ENCODE results near the gene STX4. TPM values are rescaled to one million over a fixed set of nuclear protein-coding genes. Genes with fewer than 3 reads are reported as not detected.

Gene STX4
- polyA plus RNA-seq, 2 of the 4 experiments (the other 2 are of a cell fraction), result 39.7 to 73.9 TPM

GRCh38 chr16:31080035-31080629 is 46.8 kb downstream of the STX4 start:
- DNase-seq (ENCODE audit: low read depth in 1 of 2, low spot score in 1 of 2) (no peak), FAIRE-seq (no peak), ATAC-seq (no peak)
- no peak overlapping the region for H3K4me2 ChIP-seq
- POLR2A ChIA-PET, result no interaction called here
- TF ChIP-seq MYC (IDR thresholded peaks at IDR 0.05; ENCODE audit: borderline replicate concordance, low read length) (no peak), HEYL (CRISPR knock-in tag; IDR thresholded peaks at IDR 0.05) (no peak)
- no peak overlapping the region for H3K27ac ChIP-seq
- H3K4me3 ChIP-seq, result no peak overlapping the region
- WGBS (ENCODE audit: missing lambda C conversion rate), result 95% methylated on average over 28 of the region's 40 CpGs
- H3K9me3 ChIP-seq, result no peaks in the 10 kb centered on the region
- CTCF ChIA-PET, result interaction anchor here (1.6 kb wide), 2 partner anchors 30 to 62 kb away, joined by 4 to 5 read pairs; no protein-coding TSS in a partner anchor
- H3K4me1 ChIP-seq, result peaks cover 7% of the 10 kb centered on the region; the same call in 2 of the 3 replicates

GRCh38 chr16:31080756-31081419 is 47.5 kb downstream of the STX4 start:
- Histone ChIP-seq H3K4me3 (no peak overlapping the region), H3K4me2 (no peak overlapping the region), H3K9me3 (no peaks in the 10 kb centered on the region), H3K4me1 (no peaks in the 10 kb centered on the region; the same call in 2 of the 3 replicates), H3K27ac (no peak overlapping the region)
- ATAC-seq (no peak), FAIRE-seq (no peak), DNase-seq (ENCODE audit: low read depth in 1 of 2, low spot score in 1 of 2) (no peak)
- ChIA-PET CTCF (interaction anchor here (1.6 kb wide), 2 partner anchors 31 to 61 kb away, joined by 4 to 5 read pairs; no protein-coding TSS in a partner anchor), POLR2A (interaction anchor here (1.0 kb wide), 1 partner anchor 61 kb away, joined by 3 read pairs; no protein-coding TSS in a partner anchor)
- TF ChIP-seq PHF8 (IDR thresholded peaks at IDR 0.05; ENCODE audit: borderline replicate concordance, low read depth) (no peak), KDM1A (IDR thresholded peaks at IDR 0.05; ENCODE audit: low read depth) (no peak), POLR2A (IDR thresholded peaks at IDR 0.05; ENCODE audit: low read length) (no peak), TP53 (CRISPR knock-in tag; IDR thresholded peaks at IDR 0.05) (no peak), CHD4 (IDR thresholded peaks at IDR 0.05; ENCODE audit: borderline replicate concordance) (no peak), MAX (IDR thresholded peaks at IDR 0.05) (no peak), NPAS2 (CRISPR knock-in tag; IDR thresholded peaks at IDR 0.05; ENCODE audit: borderline replicate concordance) (no peak), CHD2 (IDR thresholded peaks at IDR 0.05; ENCODE audit: low read length, partially characterized antibody) (no peak), BCL3 (IDR thresholded peaks at IDR 0.05) (no peak), FOXS1 (CRISPR knock-in tag; IDR thresholded peaks at IDR 0.05) (no peak), HDAC2 (IDR thresholded peaks at IDR 0.05) (no peak), SMC3 (IDR thresholded peaks at IDR 0.05) (no peak), HOXB5 (CRISPR knock-in tag; IDR thresholded peaks at IDR 0.05) (no peak), CEBPB (IDR thresholded peaks at IDR 0.05) (no peak), ESRRA (IDR thresholded peaks at IDR 0.05; ENCODE audit: borderline replicate concordance, low read length) (no peak), NFE2L2 (conservative IDR thresholded peaks at IDR 0.05; ENCODE audit: low read length) (no peak), ELK1 (IDR thresholded peaks at IDR 0.05; ENCODE audit: low read depth, low read length) (no peak), HES2 (IDR thresholded peaks at IDR 0.05) (no peak), REST (IDR thresholded peaks at IDR 0.05) (no peak)
- 94% methylated on average over 12 of the region's 13 CpGs for WGBS (ENCODE audit: missing lambda C conversion rate)

Measured in A549 (cell line).